ENCODE measurements around the gene FXYD4. TPM values are rescaled to one million over a fixed set of nuclear protein-coding genes. Genes with fewer than 3 reads are reported as not detected.
"Not testable (repeated sequence)": the region's sequence is repeated elsewhere in the genome, so short reads cannot be mapped to it uniquely, and the experiment has no call there.

The FXYD4 gene
- total RNA-seq, 1 donor from 2014 or later = not detected

GRCh38 chr10:43390759-43391158, 19.3 kb downstream of the FXYD4 start:
- ATAC-seq (peak; percentile 77), DNase-seq (ENCODE audit: low spot score) (peak; percentile 42)
- intact Hi-C loops (cut with DNase I) = no loop called here

- DNase-seq (ENCODE audit: low spot score) (peak; percentile 8), ATAC-seq (no peak)
- intact Hi-C loops (cut with DNase I) = no loop called here
These were observed 20.1 kb downstream of the FXYD4 start for GRCh38 chr10:43391496-43391895.

GRCh38 chr10:43392748-43393147, 21.3 kb downstream of the FXYD4 start:
- peak; percentile 8 for DNase-seq (ENCODE audit: low spot score)
- intact Hi-C loops (cut with DNase I) = no loop called here
- ATAC-seq = no peak

- DNase-seq (ENCODE audit: low spot score) = peak; percentile 33
- ATAC-seq; intact Hi-C loops (cut with DNase I): not testable (repeated sequence)
These were observed 21.8 kb downstream of the FXYD4 start for GRCh38 chr10:43393186-43393585.

GRCh38 chr10:43393606-43394360, 22.3 kb downstream of the FXYD4 start:
- ATAC-seq (no peak), DNase-seq (ENCODE audit: low spot score) (peak; percentile 19)
- intact Hi-C loops (cut with DNase I) = no loop called here

- peak; percentile 31 for DNase-seq (ENCODE audit: low spot score)
- no peak for ATAC-seq
- intact Hi-C loops (cut with DNase I) = no loop called here
These were observed 23.4 kb downstream of the FXYD4 start for GRCh38 chr10:43394868-43395267.

- ATAC-seq = peak; percentile 2
- intact Hi-C loops (cut with DNase I) = no loop called here
- peak; percentile 64 for DNase-seq (ENCODE audit: low spot score)
These were observed 24.2 kb downstream of the FXYD4 start for GRCh38 chr10:43395571-43396060.

GRCh38 chr10:43396061-43396927, 24.9 kb downstream of the FXYD4 start:
- intact Hi-C loops (cut with DNase I) = no loop called here
- ATAC-seq (peak; percentile 92), DNase-seq (ENCODE audit: low spot score) (peak; percentile 91)

- ATAC-seq (peak; percentile 91), DNase-seq (ENCODE audit: low spot score) (peak; percentile 91)
- intact Hi-C loops (cut with DNase I) = no loop called here
These were observed 25.6 kb downstream of the FXYD4 start for GRCh38 chr10:43396928-43397624.

GRCh38 chr10:43398939-43399319, 27.5 kb downstream of the FXYD4 start:
- no peak for ATAC-seq
- intact Hi-C loops (cut with DNase I) = no loop called here
- no peak for DNase-seq (ENCODE audit: low spot score)

GRCh38 chr10:43399320-43400310, 28.2 kb downstream of the FXYD4 start:
- no peak for ATAC-seq
- intact Hi-C loops (cut with DNase I) = no loop called here
- DNase-seq (ENCODE audit: low spot score) = no peak

GRCh38 chr10:43401627-43402026, 30.2 kb downstream of the FXYD4 start:
- intact Hi-C loops (cut with DNase I) = no loop called here
- ATAC-seq (no peak), DNase-seq (ENCODE audit: low spot score) (no peak)

GRCh38 chr10:43402176-43402575, 30.7 kb downstream of the FXYD4 start:
- intact Hi-C loops (cut with DNase I) = no loop called here
- DNase-seq (ENCODE audit: low spot score) (no peak), ATAC-seq (no peak)

- DNase-seq (ENCODE audit: low spot score) (no peak), ATAC-seq (no peak)
- intact Hi-C loops (cut with DNase I) = no loop called here
These were observed 31.5 kb downstream of the FXYD4 start for GRCh38 chr10:43402880-43403452.

- intact Hi-C loops (cut with DNase I) = no loop called here
- DNase-seq (ENCODE audit: low spot score) = no peak
- ATAC-seq = no peak
These were observed 32.7 kb downstream of the FXYD4 start for GRCh38 chr10:43403911-43404703.

- ATAC-seq (no peak), DNase-seq (ENCODE audit: low spot score) (no peak)
- intact Hi-C loops (cut with DNase I) = no loop called here
These were observed 33.3 kb downstream of the FXYD4 start for GRCh38 chr10:43404704-43405084.

GRCh38 chr10:43407148-43407575, 35.7 kb downstream of the FXYD4 start:
- peak; percentile 80 for DNase-seq (ENCODE audit: low spot score)
- intact Hi-C loops (cut with DNase I) = no loop called here
- no peak for ATAC-seq

Data from sciatic nerve (tissue), 2 donors.